Smooth muscle cell of trachea (primary cell): ENCODE results near the gene CDK16. TPM values are rescaled to one million over a fixed set of nuclear protein-coding genes. Genes with fewer than 3 reads are reported as not detected.

Experiments
- total RNA-seq: library from RNA; depleted of rRNA; stranded (reverse); fragments of >200 nt; gene quantifications from 2 replicates; pipeline ENCODE4 v1.2.1, GENCODE V29; 2014

The CDK16 gene
- total RNA-seq = 102 and 113 TPM in 2 replicates

GRCh38 chrX:47218280-47218919 lies at the start of gene CDK16:
Gene CDK16, plus strand, starts transcription at chrX:47218681. Its CDS starts 4,877 bp downstream, at chrX:47223558.

GRCh38 chrX:47193475-47194193 lies 24.8 kb upstream of the CDK16 start, which contains the start of gene UBA1:
Gene UBA1, plus strand, starts transcription at chrX:47193829. Its CDS starts 4,974 bp downstream, at chrX:47198803.

GRCh38 chrX:47232803-47233332 lies 14.4 kb downstream of the CDK16 start, which contains the start of gene USP11:
Gene USP11, plus strand, starts transcription at chrX:47233009. Its CDS starts 35 bp downstream, at chrX:47233044.

Other genes with a start within 250 kb of the CDK16 start
- gene RGN, start 140.2 kb upstream of the CDK16 start, total RNA-seq = 4.5 and 5.2 TPM in 2 replicates
- 63.6 and 65.7 TPM in 2 replicates for gene NDUFB11, start 74.0 kb upstream of the CDK16 start, total RNA-seq
- gene RBM10, start 73.5 kb upstream of the CDK16 start, total RNA-seq = 54.0 and 56.7 TPM in 2 replicates
- gene UBA1, start 24.9 kb upstream of the CDK16 start, total RNA-seq = 177 and 188 TPM in 2 replicates
- gene USP11, start 14.3 kb downstream of the CDK16 start, total RNA-seq = 49.3 and 51.9 TPM in 2 replicates
- under 0.01 and 0.17 TPM in 2 replicates for gene ZNF157, start 151.9 kb downstream of the CDK16 start, total RNA-seq